ENCODE results near the gene TBC1D23.

- TF ChIP-seq CTCF (IDR thresholded peaks at IDR 0.05) (no peak), POLR2A (IDR thresholded peaks at IDR 0.05) (no peak), EP300 (IDR thresholded peaks at IDR 0.05) (no peak), POLR2AphosphoS5 (IDR thresholded peaks at IDR 0.05) (no peak)
Observed at GRCh38 chr3:100299016-100299415, 38.2 kb downstream of the TBC1D23 start.

Data from stomach (tissue), 4 donors.